SKM-1 treated with dmso at 0.1 percent for 144 hours (cell line): Measurements from ENCODE around the gene TMEM129.

ENCODE experiments used
- DNase-seq: peaks from one replicate; lab custom pipeline; 2025; ENCODE audit not compliant: unreplicated experiment; lab: John Stamatoyannopoulos, UW

The TMEM129 gene

DNA sequence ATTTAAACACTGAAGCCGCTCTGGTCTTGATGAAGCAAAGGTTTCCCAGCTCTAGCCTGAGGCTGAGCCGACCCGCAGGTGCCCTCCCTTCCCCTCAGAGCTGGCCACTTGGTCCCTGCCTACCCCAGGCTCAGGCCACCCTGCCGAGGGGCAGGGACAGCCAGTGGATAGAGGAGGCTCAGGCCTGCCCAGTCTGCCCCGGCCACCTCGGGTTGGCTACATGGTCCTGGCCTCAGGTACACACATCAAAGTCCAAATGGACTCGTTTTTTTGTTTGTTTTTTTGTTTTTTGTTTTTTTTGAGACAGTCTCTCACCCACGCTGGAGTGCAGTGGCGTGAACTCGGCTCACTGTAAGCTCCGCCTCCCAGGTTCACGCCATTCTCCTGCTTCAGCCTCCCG, 24.0 kb upstream of the TMEM129 start:
- no peak for DNase-seq

DNA sequence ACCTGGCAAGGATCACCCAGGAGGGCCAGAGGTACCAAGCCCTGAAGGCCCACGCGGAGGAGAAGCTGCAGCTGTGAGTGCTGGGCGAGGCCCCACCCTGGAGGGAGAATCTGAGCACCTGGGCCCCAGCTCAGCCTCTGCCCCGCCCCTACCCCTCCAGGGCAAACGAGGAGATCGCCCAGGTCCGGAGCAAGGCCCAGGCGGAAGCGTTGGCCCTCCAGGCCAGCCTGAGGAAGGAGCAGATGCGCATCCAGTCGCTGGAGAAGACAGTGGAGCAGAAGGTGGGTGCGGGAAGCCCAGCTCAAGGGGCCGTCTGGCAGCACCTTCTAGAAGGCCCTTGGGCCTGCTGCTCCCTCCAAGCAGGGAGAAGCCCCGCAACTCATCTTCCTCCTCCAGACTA, 23.4 kb upstream of the TMEM129 start:
- DNase-seq, result no peak

DNA sequence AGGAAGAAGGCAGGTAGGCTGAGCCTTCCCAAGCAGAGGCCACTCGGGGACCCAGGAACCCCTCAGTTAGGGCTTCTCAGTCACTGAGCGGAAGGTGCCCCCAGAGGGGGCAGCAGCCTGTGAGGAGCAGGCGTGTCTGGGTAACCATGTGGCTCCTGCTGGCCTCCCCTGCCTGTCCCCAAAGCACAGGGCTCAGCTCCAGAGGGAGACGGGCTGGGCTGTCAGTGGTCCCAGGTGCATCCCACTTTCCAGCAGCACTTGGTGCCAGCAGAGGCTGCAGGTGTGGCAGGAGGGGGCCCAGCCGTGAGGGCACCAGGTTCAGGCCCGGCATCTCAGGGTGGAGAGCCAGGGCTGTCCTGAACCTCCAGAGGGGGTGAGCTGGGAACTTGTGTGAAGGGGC, 22.9 kb upstream of the TMEM129 start:
- DNase-seq, result no peak

DNA sequence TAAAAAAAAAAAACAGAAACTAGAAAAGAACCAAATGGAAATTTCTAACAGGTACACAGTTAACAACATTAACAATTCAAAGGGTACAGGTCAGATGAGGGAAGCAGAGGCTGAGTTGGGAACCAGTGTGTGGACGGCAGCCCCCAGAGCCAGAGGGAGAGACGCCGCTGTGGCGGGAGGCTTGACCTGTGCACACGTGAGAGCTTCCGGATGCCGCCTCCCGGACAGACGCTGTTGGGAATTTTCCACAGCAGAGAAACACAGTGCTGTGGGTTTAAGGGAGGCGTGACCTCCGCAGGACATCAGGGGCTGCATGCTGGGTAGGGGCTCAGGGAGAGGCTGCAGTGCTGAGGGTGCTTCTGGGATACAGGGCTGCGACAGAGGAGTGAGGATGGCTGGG, 22.4 kb upstream of the TMEM129 start:
- DNase-seq, result no peak

DNA sequence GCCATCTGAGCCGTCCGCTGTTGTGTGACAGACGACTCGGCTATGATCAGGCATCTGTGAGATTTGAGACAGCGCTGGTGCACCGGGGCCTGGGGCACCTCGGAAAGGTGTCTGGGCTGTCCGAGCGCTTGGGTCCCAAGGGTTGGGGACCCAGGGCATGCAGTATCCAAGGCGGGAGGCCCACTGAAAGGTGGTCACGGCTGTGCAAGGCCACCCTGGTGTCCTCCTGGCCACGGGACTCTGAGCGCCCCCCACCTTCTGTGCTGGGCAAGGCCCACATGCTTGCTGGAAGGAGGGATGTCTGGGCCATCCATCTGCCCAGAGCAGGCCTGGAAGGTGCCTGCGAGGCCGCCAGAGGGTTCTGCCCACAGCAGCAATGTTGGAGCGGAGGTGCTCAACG, 20.1 kb upstream of the TMEM129 start:
- no peak for DNase-seq

DNA sequence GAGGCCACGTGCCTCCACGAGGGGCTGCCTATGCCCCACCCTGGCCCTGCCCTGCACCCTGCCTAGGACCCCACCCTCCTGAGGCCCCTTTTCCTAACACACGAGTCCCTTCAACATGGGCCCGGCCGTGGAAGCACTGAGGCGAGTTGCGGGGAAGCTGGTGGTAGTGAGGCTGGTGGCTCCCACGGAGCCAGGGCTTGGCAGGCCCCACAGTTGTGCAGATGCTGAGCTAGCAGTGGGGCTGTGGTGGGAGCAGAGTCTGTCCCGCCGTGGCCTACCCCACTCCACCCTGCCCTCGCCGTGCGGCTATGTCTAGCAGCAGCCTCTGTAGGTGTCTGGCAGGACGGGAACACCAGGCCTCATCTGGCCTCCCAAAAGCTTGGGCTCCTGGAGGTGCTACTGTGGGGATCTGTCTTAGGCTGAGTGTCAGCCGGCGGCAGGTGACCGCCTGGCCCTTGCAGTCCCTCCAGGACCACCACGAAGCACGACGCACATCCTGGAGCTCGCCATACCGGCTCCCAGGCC, 19.0 kb upstream of the TMEM129 start:
- no peak for DNase-seq

DNA sequence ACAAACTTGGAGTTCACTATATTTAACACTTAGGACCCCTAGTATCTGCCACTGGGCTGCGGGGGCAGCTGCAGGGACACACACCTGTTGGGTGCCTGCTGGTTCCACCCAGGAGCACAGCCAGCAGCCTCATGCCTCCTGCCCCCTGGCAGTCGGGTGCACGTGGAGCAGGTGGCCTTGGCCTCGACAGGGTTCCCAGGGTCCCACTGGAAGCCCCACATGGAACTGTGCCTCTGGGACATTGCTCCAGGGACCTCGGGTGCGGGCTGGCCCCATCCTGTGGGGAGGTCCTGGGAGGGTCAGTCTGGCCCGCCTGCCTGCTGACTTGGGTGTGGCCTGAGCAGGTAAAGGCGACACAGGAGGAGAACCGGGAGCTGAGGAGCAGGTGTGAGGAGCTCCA, 18.2 kb upstream of the TMEM129 start:
- no peak for DNase-seq

DNA sequence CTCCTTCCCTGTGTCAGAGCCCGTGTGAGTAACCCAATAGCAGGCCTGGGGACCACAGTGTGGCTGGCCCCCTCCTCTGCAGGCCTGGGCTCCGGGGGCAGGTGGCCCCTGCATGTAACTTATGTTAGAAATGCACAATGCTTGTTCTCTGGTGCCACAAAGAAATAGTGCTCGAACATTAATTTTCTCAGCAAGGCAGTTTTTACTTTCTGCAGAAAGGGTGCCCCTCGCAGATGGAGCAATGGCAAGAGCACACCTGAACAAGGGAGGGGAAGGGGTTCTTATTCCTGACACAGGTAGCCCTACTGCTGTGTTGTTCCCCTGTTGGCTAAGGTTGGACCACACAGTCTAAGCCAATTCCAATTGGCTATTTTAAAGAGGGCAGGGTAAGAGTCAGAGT, 17.3 kb upstream of the TMEM129 start:
- no peak for DNase-seq

DNA sequence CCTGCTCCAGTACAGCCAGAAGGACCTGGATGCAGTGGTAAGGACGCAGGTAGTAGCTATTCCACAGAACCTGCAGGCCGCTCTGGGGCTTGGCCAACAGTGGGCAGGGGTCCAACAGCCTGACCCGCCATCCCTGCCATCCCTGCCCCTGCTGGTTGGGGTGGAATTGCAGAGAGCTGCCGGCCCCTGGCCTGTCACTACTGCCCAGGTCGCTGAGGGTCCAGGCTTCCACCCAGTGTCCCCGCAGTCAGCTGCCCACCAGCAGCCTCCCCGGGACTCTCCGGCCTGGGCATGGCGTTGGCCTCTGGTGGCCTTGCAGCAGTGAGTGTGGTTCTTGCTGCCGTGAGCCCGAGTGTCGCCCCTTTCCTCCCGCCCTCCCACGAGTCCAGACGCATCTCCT, 16.5 kb upstream of the TMEM129 start:
- DNase-seq, result no peak

DNA sequence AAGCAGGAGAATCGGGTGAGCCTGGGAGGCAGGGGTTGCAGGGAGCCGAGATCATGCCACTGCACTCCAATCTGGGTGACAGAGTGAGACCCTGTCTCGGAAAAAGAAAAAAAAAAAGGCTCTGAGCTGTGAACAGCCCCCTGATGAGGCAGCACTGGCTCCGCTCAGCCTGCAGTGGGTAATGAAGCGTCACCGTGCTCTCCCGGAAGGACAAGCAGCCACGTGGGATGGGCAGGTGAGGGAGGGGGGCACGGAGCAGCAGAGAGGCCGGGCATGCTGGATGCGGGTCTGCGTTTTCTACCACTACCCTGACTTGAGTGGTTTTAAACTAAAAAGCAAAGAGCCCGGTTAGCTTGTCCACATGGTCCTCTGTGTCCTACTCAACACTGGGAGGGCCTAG, 15.7 kb upstream of the TMEM129 start:
- DNase-seq, result no peak

DNA sequence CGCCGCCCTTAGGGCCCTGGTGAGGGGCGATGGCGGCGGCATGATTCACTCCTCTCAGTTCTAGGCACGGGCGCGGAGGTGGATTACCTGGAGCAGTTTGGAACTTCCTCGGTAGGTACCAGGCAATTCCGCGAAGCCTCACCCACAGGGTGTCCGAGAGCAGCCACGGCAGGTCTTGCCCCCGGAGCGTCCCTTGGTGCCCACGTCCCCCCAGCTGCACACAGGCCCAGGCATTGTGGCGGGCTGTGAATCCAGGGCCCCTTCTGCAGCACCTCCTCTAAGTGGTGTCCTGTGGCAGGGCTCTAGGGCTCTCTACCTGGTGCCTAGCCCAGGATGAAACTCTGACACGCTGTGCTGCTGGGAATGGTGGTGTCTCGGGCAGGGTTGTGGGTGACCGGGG, 14.1 kb upstream of the TMEM129 start:
- DNase-seq, result no peak

DNA sequence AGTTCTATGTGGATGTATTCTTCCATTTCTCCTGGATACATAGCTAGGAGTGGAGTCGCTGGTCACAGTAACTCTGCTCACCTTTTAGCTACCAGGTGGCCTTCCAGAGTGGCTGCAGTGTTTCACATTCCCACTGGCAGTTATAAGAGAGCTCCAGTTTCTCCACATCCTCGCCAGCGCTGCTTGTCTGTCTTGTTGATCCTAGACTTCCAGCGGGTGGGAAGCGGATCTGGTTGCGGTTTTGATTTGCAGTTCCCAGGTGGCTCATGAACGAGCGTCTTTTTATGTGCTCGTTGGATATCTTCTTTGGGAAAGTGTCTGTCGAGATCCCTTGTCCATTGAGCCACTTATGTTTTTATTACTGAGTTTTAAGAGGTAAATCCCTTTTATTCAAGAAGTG, 11.8 kb upstream of the TMEM129 start:
- DNase-seq, result no peak

DNA sequence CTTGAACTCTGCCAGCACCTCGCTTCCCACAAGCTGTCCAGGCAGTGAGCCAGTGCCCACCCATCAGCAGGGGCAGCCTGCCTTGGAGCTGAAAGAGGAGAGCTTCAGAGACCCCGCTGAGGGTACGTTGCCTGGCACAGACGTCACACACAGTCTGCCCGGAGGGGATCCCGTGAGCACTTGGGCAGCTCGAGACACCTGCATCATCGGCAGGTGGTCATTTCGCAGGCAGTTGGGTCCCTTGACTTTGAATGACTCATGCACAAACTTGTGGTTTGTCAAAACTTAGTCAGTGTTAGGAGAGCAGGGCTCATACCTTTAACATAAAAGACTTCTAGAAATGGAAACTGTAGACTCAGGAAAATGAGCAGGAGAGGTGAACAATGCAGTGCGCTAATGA, 10.1 kb upstream of the TMEM129 start:
- no peak for DNase-seq

DNA sequence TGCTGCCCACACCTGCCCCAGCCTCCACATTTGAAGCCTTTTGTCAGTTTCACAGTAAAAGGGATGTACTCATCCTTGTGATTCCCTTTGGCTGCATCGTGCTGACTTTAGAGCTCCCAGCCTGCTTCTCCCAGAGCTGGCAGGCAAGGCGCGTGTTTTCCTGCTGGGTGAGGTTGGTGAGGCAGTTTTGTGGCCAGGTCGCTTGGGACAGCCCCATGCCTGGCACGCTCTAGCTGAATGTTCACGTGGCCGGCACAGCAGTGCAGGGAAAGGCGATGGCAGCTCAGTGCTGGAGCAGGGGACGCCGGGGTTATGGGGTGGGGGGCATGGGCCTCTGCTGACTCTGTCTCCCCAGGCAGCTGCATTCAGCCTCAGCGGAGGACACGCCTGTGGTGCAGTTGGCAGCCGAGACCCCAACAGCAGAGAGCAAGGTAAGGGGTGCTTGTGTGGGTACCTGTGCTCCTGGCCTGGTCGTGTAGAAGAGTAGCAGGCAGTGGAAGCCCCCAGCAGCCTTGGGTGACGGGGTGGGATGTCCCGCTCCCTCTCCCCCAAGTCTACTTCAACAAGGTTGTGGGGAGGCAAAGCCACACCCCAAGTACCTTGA, 9.5 kb upstream of the TMEM129 start:
- DNase-seq, result no peak

DNA sequence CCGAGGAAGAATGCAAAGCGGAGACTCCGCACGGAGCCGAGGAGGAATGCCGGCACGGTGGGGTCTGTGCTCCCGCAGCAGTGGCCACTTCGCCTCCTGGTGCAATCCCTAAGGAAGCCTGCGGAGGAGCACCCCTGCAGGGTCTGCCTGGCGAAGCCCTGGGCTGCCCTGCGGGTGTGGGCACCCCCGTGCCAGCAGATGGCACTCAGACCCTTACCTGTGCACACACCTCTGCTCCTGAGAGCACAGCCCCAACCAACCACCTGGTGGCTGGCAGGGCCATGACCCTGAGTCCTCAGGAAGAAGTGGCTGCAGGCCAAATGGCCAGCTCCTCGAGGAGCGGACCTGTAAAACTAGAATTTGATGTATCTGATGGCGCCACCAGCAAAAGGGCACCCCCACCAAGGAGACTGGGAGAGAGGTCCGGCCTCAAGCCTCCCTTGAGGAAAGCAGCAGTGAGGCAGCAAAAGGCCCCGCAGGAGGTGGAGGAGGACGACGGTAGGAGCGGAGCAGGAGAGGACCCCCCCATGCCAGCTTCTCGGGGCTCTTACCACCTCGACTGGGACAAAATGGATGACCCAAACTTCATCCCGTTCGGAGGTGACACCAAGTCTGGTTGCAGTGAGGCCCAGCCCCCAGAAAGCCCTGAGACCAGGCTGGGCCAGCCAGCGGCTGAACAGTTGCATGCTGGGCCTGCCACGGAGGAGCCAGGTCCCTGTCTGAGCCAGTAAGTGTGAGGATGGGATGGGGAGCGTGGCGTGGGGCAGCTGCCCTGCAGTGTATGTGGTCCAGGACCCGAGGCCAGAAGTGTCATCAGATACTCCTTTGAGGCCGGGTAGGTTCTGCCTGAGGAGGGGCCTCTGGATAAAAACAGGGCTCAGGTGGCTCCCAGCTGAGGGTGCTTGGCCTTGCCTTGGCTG, 7.2 kb upstream of the TMEM129 start:
- no peak for DNase-seq

DNA sequence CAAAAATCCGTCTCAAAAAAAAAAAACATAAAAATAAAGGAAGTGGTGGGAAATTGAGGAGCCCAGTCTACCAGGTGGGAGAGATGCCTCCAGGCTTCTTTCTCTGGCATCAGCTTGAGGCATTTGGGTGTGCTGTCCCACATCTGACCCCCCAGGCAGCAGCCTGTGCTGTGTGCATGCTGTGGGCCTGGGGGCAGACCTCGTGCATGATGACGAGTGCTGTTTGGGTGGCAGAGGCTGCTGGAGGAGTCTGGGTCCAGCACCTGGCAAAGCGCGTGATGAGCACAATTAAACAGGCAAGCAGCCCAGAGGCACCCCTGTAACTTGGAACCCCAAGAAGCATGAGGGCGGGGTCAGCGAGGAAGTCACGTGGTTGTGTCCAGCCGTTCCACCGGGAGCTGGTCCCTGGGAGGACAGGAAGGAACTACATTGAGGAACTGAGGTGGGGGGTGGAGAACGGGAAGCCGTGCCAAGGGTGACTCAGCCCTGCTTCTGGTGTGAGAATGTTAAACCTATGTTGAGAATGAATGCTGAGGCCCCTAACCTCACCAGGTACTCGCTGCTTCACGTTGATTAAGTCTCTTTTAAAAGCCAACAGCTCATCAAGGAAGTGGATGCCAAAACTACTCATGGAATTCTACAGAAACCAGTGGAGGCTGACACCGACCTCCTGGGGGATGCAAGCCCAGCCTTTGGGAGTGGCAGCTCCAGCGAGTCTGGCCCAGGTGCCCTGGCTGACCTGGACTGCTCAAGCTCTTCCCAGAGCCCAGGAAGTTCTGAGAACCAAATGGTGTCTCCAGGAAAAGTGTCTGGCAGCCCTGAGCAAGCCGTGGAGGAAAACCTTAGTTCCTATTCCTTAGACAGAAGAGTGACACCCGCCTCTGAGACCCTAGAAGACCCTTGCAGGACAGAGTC, 6.3 kb upstream of the TMEM129 start:
- peak; percentile 77 for DNase-seq

DNA sequence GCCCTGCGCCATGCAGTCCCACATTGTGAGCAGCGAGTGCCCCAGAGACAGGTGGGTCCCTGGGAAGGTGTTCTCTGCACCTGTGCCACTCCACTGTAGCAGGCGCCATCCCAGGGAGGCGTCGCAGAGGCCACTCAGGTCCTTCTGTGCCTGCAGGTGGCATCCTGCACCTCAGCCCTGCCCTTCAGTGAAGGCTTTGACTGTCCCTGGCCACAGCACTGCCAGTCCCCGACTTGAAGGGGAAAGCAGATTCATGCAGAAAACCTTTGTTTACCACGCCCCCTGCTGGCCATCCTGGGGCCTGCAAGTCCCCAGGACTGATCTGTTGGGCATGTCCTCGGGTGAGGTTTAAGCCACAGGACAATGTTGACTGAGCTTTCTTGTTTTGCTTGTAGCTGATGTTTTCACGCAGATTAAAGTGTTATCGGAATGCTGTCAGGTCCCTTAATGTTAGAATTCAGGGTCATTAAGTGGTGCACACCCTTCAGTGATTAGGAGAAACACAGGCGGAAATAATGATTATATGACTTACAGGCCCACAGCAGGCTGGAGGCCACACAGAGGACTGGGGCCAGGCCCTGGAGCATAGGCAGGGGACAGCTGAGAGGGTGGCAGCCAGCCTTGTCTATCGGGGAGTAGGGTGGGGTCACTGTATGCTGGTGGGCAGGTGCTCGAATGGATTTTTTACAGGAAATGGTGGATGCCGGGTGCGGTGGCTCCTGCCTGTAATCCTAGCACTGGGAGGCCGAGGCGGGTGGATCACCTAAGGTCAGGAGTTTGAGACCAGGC, 5.2 kb upstream of the TMEM129 start:
- peak; percentile 64 for DNase-seq

DNA sequence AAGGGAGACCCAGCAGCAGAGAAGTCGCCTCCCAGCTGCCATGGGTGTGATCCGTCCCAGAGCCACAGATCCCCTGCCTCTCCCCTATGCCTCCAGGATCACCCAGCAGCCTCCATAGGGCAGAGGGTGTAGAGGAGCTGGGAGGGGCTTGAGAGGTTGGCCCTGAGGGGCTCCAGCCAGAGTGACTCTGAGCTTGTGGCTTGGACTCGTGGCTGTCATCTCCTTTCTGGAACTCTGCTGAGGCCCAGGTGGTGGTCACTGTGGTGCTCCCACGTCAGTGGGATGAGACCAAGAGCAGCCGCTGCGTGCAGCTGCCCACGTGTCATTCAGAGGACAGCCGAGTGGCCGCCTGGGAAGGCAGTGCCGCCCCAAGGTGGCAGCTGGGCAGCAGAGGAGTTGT, 4.4 kb upstream of the TMEM129 start:
- no peak for DNase-seq

DNA sequence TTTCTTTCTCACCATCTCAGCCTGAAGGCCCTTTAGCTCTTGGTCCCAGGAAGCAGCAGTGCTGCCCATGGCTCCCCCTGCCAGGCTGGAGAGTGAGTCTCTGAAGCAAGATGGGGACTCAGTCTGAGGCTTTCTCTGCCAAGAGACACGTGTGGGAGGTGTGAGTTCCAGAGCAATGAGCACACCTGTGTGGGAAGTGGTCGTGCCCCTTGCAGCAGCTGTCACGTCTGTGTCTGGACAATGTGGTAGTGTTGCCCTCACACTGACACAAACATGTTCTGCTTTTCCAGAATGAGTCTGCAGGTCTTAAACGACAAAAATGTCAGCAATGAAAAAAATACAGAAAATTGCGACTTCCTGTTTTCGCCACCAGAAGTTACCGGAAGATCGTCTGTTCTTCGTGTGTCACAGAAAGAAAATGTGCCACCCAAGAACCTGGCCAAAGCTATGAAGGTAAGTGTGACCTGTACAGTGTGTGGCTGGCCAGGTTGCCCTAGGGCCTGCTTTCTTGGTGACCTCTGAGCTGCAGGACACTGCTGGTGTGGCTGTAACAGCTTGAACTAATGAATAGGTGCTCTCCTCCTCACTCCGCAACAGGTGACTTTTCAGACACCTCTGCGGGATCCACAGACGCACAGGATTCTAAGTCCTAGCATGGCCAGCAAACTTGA, 2.1 kb upstream of the TMEM129 start:
- DNase-seq, result peak; percentile 31

DNA sequence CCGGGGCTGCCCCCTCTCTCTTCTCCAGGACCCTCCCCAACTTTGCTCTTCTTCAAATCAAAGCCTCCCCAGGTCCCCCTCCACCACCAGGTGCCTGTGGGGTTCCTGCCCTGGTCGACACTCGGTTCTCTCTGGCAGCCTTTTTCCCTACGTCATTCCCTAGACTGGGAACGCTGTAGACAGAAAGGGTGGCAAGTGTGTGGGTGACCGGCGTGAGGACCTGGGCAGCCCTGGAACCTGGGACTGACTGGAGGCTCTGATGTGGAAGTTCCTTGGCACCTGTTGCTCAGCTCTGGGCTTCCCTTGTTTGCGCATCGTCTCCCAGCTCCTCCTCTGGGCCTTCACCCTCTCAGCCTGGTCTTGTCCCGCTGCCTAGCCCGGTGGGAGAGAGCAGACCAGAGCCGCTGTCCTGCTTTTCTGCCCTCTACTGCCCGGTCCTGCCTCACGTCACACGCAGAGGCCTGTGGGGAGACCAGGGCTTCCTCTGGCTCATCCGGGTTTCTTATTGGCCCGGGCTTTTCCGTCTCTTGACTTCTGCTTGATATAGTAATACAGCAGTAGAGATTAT, 1.5 kb upstream of the TMEM129 start:
- no peak for DNase-seq
